ENCODE data around the gene EMC6. TPM values are rescaled to one million over a fixed set of nuclear protein-coding genes. Genes with fewer than 3 reads are reported as not detected.
A peak's percentile ranks its signal among the peaks of the same experiment; 100 is the strongest.

EMC6 gene
- total and polyA plus RNA-seq, 2 of the 13 experiments (the other 11 are each of a cell fraction or from before 2014, with no cell fraction given), result 45.1 to 47.7 TPM

- TF ChIP-seq FOXA1 (IDR thresholded peaks at IDR 0.05) (no peak), FOXA1 (CRISPR knock-in tag; IDR thresholded peaks at IDR 0.05) (no peak), KDM5B (CRISPR knock-in tag; IDR thresholded peaks at IDR 0.05; ENCODE audit: borderline replicate concordance) (no peak), ZFP36L2 (CRISPR knock-in tag; IDR thresholded peaks at IDR 0.05) (no peak), NR0B2 (CRISPR knock-in tag; IDR thresholded peaks at IDR 0.05) (no peak), ARID4A (CRISPR knock-in tag; IDR thresholded peaks at IDR 0.05; ENCODE audit: borderline replicate concordance) (no peak; the same call in 1 of the 2 replicates), GABPB1 (CRISPR knock-in tag; IDR thresholded peaks at IDR 0.05) (no peak; the same call in 1 of the 2 replicates), MXD4 (CRISPR knock-in tag; IDR thresholded peaks at IDR 0.05) (no peak), KAT8 (CRISPR knock-in tag; IDR thresholded peaks at IDR 0.05) (no peak), MBNL3 (CRISPR knock-in tag; conservative IDR thresholded peaks at IDR 0.05) (no peak)
- TF ChIP-seq, protein P1, sequence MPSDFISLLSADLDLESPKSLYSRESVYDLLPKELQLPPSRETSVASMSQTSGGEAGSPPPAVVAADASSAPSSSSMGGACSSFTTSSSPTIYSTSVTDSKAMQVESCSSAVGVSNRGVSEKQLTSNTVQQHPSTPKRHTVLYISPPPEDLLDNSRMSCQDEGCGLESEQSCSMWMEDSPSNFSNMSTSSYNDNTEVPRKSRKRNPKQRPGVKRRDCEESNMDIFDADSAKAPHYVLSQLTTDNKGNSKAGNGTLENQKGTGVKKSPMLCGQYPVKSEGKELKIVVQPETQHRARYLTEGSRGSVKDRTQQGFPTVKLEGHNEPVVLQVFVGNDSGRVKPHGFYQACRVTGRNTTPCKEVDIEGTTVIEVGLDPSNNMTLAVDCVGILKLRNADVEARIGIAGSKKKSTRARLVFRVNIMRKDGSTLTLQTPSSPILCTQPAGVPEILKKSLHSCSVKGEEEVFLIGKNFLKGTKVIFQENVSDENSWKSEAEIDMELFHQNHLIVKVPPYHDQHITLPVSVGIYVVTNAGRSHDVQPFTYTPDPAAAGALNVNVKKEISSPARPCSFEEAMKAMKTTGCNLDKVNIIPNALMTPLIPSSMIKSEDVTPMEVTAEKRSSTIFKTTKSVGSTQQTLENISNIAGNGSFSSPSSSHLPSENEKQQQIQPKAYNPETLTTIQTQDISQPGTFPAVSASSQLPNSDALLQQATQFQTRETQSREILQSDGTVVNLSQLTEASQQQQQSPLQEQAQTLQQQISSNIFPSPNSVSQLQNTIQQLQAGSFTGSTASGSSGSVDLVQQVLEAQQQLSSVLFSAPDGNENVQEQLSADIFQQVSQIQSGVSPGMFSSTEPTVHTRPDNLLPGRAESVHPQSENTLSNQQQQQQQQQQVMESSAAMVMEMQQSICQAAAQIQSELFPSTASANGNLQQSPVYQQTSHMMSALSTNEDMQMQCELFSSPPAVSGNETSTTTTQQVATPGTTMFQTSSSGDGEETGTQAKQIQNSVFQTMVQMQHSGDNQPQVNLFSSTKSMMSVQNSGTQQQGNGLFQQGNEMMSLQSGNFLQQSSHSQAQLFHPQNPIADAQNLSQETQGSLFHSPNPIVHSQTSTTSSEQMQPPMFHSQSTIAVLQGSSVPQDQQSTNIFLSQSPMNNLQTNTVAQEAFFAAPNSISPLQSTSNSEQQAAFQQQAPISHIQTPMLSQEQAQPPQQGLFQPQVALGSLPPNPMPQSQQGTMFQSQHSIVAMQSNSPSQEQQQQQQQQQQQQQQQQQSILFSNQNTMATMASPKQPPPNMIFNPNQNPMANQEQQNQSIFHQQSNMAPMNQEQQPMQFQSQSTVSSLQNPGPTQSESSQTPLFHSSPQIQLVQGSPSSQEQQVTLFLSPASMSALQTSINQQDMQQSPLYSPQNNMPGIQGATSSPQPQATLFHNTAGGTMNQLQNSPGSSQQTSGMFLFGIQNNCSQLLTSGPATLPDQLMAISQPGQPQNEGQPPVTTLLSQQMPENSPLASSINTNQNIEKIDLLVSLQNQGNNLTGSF (CRISPR knock-in tag; IDR thresholded peaks at IDR 0.05), result no peak
- TF ChIP-seq, protein P2, sequence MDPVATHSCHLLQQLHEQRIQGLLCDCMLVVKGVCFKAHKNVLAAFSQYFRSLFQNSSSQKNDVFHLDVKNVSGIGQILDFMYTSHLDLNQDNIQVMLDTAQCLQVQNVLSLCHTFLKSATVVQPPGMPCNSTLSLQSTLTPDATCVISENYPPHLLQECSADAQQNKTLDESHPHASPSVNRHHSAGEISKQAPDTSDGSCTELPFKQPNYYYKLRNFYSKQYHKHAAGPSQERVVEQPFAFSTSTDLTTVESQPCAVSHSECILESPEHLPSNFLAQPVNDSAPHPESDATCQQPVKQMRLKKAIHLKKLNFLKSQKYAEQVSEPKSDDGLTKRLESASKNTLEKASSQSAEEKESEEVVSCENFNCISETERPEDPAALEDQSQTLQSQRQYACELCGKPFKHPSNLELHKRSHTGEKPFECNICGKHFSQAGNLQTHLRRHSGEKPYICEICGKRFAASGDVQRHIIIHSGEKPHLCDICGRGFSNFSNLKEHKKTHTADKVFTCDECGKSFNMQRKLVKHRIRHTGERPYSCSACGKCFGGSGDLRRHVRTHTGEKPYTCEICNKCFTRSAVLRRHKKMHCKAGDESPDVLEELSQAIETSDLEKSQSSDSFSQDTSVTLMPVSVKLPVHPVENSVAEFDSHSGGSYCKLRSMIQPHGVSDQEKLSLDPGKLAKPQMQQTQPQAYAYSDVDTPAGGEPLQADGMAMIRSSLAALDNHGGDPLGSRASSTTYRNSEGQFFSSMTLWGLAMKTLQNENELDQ (CRISPR knock-in tag; IDR thresholded peaks at IDR 0.05; ENCODE audit: borderline replicate concordance), result no peak
- TF ChIP-seq, protein P3, sequence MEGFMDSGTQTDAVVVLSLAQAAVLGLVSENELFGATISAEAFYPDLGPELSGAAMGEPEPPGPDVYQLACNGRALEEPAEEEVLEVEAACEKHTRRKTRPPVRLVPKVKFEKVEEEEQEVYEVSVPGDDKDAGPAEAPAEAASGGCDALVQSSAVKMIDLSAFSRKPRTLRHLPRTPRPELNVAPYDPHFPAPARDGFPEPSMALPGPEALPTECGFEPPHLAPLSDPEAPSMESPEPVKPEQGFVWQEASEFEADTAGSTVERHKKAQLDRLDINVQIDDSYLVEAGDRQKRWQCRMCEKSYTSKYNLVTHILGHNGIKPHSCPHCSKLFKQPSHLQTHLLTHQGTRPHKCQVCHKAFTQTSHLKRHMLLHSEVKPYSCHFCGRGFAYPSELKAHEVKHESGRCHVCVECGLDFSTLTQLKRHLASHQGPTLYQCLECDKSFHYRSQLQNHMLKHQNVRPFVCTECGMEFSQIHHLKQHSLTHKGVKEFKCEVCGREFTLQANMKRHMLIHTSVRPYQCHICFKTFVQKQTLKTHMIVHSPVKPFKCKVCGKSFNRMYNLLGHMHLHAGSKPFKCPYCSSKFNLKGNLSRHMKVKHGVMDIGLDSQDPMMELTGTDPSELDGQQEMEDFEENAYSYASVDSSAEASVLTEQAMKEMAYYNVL (CRISPR knock-in tag; IDR thresholded peaks at IDR 0.05; ENCODE audit: borderline replicate concordance), result 0 out of 2 replicates have a peak, but pooled peaks have one; percentile 19
Measured at GRCh38 chr17:3635474-3636153, 33.0 kb upstream of the EMC6 start (continued).

All from HepG2 (cell line).